Fibroblast of mammary gland (primary cell): ENCODE data around the gene ZNF792.

ENCODE experiments used
- DNase-seq: peaks from one replicate; pipeline ENCODE4 v3.0.0-alpha.2; 2010; ENCODE audit warnings: low read depth
- H3K4me3 ChIP-seq: 2 replicates; pipeline ENCODE4 v1.5.1; 2011; ENCODE audit warnings: low read depth, mild to moderate bottlenecking, low read length, moderate library complexity; ENCODE audit not compliant: control insufficient read depth
- TF ChIP-seq, protein P1 (sequence below): conservative IDR thresholded peaks from 2 replicates; pipeline ENCODE4 v1.5.1; 2011; ENCODE audit warnings: low read depth, low read length, inconsistent platforms; ENCODE audit not compliant: control insufficient read depth, insufficient read depth

The ZNF792 gene

DNA sequence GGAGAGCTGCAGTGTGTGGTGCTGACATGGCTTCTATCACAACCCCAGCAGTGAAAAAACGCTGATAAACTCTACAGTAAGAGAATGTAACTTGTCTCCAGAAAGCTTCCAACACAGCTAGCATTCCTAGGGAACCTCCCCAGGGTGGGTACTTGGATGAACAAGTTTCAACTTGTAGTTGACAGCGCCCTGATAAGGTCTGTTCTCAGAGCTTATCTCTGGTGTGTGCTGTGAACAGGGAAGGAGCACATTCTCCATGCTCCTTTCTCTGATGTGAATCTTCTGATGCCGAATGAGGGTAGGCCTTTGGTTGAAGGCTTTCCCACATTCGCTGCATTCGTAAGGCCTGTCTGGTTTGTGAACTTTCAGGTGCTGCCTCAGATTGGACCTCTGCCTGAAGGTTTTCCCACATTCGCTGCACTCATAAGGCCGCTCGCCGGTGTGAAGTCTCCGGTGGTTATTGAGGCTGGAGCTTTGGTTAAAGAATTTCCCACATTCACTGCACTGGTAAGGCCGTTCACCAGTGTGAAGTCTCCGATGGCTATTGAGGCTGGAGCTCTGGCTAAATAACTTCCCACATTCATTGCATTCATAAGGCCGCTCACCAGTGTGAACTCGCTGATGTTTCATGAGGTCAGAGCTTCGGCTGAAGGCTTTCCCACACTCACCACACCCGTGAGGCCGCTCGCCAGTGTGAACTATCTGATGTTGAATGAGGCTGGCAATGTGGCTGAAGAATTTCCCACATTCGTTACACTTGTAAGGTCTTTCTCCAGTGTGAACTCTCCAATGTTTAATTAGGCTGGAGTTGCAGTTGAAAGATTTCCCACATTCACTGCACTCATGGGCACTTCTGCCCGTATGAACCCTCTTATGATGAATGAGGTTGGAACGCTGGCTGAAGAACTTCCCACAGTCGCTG, 5.9 kb downstream of the ZNF792 start:
- H3K4me3 ChIP-seq: no peak overlapping the region
- TF ChIP-seq, protein P1, sequence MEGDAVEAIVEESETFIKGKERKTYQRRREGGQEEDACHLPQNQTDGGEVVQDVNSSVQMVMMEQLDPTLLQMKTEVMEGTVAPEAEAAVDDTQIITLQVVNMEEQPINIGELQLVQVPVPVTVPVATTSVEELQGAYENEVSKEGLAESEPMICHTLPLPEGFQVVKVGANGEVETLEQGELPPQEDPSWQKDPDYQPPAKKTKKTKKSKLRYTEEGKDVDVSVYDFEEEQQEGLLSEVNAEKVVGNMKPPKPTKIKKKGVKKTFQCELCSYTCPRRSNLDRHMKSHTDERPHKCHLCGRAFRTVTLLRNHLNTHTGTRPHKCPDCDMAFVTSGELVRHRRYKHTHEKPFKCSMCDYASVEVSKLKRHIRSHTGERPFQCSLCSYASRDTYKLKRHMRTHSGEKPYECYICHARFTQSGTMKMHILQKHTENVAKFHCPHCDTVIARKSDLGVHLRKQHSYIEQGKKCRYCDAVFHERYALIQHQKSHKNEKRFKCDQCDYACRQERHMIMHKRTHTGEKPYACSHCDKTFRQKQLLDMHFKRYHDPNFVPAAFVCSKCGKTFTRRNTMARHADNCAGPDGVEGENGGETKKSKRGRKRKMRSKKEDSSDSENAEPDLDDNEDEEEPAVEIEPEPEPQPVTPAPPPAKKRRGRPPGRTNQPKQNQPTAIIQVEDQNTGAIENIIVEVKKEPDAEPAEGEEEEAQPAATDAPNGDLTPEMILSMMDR: no peak
- no peak for DNase-seq

DNA sequence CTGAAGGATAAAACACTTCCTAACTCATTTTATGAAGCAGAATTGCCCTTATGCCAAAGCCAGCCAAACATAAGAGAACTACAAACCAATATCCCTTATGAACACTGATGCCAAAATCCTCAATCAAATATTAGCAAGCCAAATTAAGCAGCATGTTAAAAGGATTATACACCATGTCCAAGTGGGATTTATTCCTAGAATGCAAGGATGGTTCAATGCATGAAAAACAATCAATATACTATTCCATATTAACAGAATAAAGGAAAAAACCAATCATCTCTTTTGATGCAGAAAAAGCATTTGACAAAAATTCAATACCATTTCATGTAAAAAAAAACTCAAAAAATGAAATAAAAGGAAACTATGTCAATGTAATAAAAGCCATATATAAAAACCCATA, 10.9 kb downstream of the ZNF792 start:
- no peak overlapping the region for H3K4me3 ChIP-seq
- TF ChIP-seq, protein P1: no peak

DNA sequence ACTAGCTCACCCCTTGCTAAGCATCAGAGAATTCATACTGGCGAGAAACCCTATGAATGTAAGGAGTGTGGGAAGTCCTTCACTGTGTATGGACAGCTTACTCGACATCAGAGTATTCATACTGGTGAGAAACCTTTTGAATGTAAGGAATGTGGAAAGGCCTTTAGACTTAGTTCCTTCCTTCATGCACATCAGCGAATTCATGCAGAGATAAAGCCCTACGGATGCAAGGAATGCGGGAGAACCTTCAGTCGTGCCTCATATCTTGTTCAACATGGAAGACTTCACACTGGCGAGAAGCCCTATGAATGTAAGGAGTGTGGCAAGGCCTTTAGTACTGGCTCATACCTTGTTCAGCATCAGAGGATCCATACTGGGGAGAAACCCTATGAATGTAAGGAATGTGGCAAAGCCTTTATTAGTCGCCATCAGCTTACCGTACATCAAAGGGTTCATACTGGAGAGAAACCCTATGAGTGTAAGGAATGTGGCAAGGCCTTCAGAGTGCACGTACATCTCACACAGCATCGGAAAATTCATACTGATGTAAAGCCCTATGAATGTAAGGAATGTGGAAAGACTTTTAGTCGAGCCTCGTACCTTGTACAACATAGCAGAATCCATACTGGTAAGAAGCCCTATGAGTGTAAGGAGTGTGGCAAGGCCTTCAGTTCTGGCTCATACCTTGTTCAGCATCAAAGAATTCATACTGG, 20.0 kb downstream of the ZNF792 start:
- no peak overlapping the region for H3K4me3 ChIP-seq
- DNase-seq: no peak
- TF ChIP-seq, protein P1: no peak

More for the DNA sequence above, 10.9 kb downstream of the ZNF792 start:
- no peak for DNase-seq

DNA sequence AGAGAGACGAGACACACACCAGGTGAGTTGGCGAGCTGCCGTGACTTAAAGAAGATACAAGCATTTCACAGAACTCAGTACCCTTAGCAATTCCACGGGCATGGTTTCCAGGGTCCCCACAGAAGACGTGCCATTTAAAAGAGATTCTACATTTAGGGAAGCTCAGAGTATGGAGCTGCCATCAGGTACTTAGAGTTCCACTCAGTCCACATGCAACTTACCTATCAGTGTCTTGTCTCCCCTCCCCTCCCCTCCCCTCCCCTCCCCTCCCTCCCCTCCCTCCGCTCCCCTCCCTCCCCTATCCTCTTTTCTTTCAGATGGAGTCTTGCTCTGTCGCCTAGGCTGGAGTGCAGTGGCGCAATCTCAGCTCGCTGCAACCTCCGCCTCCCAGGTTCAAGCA, 25.1 kb downstream of the ZNF792 start:
- DNase-seq: no peak
- no peak overlapping the region for H3K4me3 ChIP-seq
- TF ChIP-seq, protein P1: no peak

DNA sequence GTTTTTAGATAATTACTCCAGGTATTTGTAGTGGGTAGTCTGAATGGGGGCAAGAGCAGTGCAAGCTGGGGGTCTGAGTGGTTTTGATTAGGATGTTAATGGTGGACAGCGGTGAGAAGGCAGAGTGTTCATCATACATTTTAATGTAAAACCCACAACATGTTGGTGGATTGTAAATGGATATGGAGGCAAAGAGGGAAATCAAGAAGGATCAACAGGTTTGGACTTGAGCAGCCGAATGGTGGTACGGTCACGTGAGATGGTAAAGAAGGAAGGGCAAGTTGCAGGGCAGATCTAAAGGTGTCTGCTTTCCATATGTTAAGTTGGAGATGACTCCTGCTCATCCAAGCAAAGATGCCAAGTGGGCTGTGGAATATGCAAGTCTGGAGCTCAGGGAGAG, 27.8 kb downstream of the ZNF792 start:
- TF ChIP-seq, protein P1: no peak
- no peak for DNase-seq
- no peak overlapping the region for H3K4me3 ChIP-seq

DNA sequence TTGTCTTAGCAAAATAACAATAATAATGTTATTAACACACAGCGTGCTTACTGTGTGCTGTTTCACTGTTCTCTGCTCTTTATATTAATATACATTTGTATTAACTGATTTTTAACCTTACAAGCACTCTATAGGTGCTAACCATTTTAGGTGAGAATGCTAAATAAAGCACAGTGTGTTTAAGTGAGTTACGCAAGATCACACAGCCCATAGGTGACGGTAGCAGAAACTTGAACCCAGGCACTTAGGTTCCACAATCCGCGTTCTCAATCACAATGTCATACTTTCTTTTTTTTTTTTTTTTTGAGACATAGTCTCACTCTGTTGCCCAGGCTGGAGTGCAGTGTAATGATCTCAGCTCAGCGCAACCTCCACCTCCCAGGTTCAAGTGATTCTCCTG, 31.5 kb downstream of the ZNF792 start:
- DNase-seq: no peak
- TF ChIP-seq, protein P1: no peak
- H3K4me3 ChIP-seq: no peak overlapping the region
